BJ (cell line): Measurements from ENCODE around the gene SRP9. TPM values are rescaled to one million over a fixed set of nuclear protein-coding genes. Genes with fewer than 3 reads are reported as not detected.

Experiments
- CTCF ChIA-PET: fragments of 350-600 bp; formaldehyde crosslinking; extraction: SDS; loops from one replicate; lab custom pipeline; 2021; ENCODE audit warnings: antibody characterized with exemption, inconsistent platforms; lab: Yijun Ruan, JAX
- POLR2A ChIA-PET: fragments of 300-600 bp; sonication (Branson Sonifier 250); formaldehyde crosslinking; extraction: SDS; loops from one replicate; lab custom pipeline; 2021; ENCODE audit warnings: antibody characterized with exemption; lab: Charles Lee
- DNase-seq: peaks from one replicate; pipeline ENCODE4 v3.0.0-alpha.2; 2011; ENCODE audit warnings: low read depth
- H3K27me3 ChIP-seq: 2 replicates; pipeline ENCODE4 v1.6.0; 2011; ENCODE audit warnings: low read length; ENCODE audit not compliant: control insufficient read depth, insufficient read depth
- H3K36me3 ChIP-seq: 2 replicates; pipeline ENCODE4 v1.5.1; 2011; ENCODE audit warnings: low read length; ENCODE audit not compliant: control insufficient read depth, insufficient read depth
- H3K4me3 ChIP-seq: 2 replicates; pipeline ENCODE4 v1.5.1; 2011; ENCODE audit warnings: low read depth, mild to moderate bottlenecking, control low read depth, low read length
- polyA plus RNA-seq: library from polyadenylated mRNA; depleted of rRNA; stranded (reverse); fragments of >200 nt; gene quantifications from 2 replicates; pipeline ENCODE4 v1.2.3, GENCODE V29; 2011; rRNA removed
- small RNA-seq: library from RNA; depleted of rRNA; stranded (forward); fragments of <200 nt; gene quantifications from one replicate; pipeline ENCODE3, GENCODE V24; 2012; ENCODE audit warnings: low replicate concordance, low read depth; ENCODE audit not compliant: insufficient read length
- TF ChIP-seq, protein P1 (sequence below): IDR thresholded peaks from 2 replicates; pipeline ENCODE4 v1.5.1; 2011; ENCODE audit warnings: low read depth, mild to moderate bottlenecking, control low read depth, inconsistent platforms, low read length, moderate library complexity; ENCODE audit not compliant: insufficient read depth

SRP9 gene
- polyA plus RNA-seq, 1 experiment, result 250 TPM

DNA sequence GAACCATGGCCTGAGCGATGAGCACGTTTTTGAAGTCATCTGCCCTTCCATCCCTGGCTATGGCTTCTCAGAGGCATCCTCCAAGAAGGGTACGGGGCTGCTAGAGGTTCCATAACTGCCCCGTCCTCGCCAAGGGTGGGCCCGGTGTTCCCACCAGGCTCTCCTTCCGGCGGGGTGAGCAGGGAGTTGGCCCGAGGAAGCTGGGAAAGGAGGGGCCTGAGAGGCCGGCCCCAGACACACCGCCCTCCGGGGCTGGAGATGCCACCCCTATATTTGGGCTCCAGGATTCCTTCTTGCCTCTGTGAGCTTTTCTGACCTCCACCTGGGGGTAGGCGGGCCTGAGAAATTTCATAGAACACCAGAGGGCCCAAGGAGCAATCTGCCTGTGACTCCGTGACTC lies 61.2 kb downstream of the SRP9 start:
- no peaks in the 10 kb centered on the region for H3K27me3 ChIP-seq
- DNase-seq, result no peak
- POLR2A ChIA-PET, result no interaction called here
- no peak overlapping the region for H3K4me3 ChIP-seq
- CTCF ChIA-PET, result no interaction called here
- H3K36me3 ChIP-seq, result peaks cover 8% of the 10 kb centered on the region; the same call in 1 of the 2 replicates
- TF ChIP-seq, protein P1, sequence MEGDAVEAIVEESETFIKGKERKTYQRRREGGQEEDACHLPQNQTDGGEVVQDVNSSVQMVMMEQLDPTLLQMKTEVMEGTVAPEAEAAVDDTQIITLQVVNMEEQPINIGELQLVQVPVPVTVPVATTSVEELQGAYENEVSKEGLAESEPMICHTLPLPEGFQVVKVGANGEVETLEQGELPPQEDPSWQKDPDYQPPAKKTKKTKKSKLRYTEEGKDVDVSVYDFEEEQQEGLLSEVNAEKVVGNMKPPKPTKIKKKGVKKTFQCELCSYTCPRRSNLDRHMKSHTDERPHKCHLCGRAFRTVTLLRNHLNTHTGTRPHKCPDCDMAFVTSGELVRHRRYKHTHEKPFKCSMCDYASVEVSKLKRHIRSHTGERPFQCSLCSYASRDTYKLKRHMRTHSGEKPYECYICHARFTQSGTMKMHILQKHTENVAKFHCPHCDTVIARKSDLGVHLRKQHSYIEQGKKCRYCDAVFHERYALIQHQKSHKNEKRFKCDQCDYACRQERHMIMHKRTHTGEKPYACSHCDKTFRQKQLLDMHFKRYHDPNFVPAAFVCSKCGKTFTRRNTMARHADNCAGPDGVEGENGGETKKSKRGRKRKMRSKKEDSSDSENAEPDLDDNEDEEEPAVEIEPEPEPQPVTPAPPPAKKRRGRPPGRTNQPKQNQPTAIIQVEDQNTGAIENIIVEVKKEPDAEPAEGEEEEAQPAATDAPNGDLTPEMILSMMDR, result no peak

Small RNA genes within 50 kb of the gene (small RNA-seq; reads per million reads assigned to genes)
- gene RNU6-1304P, result not detected

Other genes starting within 250 kb of the SRP9 start
- 40.9 and 68.7 TPM in 2 replicates for gene ENAH, start 124.7 kb upstream of the SRP9 start, polyA plus RNA-seq
- 17.9 and 34.3 TPM in 2 replicates for gene EPHX1, start 32.3 kb downstream of the SRP9 start, polyA plus RNA-seq
- 25.3 and 41.8 TPM in 2 replicates for gene TMEM63A, start 104.6 kb downstream of the SRP9 start, polyA plus RNA-seq
- gene LEFTY1, start 111.3 kb downstream of the SRP9 start, polyA plus RNA-seq, result 0.09 and 0.10 TPM in 2 replicates
- gene PYCR2, start 146.4 kb downstream of the SRP9 start, polyA plus RNA-seq, result 44.8 and 81.1 TPM in 2 replicates
- not detected in 2 replicates for gene LEFTY2, start 163.4 kb downstream of the SRP9 start, polyA plus RNA-seq
- 8.0 and 12.5 TPM in 2 replicates for gene SDE2, start 221.5 kb downstream of the SRP9 start, polyA plus RNA-seq